Panc1 (cell line): ENCODE measurements around the gene MFSD6.

ENCODE experiments used
- CTCF ChIP-seq: fragments of 450-650 bp; IDR thresholded peaks from 2 replicates; pipeline ENCODE4 v1.5.1; 2017; ENCODE audit warnings: mild to moderate bottlenecking
- SIN3A ChIP-seq: IDR thresholded peaks from 2 replicates; pipeline ENCODE4 v1.6.1; 2012; ENCODE audit warnings: low read depth, mild to moderate bottlenecking, low read length, moderate library complexity, borderline replicate concordance; ENCODE audit not compliant: insufficient read depth

GRCh38 chr2:190376591-190377245 lies 31.4 kb upstream of the MFSD6 start:
- TF ChIP-seq CTCF (no peak), SIN3A (no peak)
